Measurements from ENCODE around the gene RRM2.

DNA sequence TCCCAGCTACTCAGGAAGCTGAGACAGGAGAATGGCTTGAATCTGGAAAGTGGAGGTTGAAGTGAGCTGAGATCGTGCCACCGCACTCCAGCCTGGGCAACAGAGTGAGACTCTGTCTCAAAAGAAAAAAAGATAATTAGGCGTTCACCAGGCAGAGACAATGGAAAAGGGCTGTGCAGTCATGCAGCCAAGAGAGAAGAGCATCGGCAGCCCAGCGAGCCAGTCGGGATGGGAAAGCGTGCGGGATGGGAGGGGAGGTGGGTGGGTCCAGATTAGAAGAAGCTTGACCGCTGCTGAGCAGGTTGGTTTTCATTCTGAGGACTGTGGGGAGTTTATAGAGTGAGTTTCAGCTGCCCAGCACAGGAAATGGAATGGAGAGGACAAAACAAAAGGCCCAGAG is 27.4 kb upstream of the RRM2 start:
- TF ChIP-seq, protein P1, sequence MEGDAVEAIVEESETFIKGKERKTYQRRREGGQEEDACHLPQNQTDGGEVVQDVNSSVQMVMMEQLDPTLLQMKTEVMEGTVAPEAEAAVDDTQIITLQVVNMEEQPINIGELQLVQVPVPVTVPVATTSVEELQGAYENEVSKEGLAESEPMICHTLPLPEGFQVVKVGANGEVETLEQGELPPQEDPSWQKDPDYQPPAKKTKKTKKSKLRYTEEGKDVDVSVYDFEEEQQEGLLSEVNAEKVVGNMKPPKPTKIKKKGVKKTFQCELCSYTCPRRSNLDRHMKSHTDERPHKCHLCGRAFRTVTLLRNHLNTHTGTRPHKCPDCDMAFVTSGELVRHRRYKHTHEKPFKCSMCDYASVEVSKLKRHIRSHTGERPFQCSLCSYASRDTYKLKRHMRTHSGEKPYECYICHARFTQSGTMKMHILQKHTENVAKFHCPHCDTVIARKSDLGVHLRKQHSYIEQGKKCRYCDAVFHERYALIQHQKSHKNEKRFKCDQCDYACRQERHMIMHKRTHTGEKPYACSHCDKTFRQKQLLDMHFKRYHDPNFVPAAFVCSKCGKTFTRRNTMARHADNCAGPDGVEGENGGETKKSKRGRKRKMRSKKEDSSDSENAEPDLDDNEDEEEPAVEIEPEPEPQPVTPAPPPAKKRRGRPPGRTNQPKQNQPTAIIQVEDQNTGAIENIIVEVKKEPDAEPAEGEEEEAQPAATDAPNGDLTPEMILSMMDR (conservative IDR thresholded peaks at IDR 0.05), result no peak
- TF ChIP-seq ZFX (IDR thresholded peaks at IDR 0.05), result no peak

Measured in C4-2B (cell line).